Left lung (tissue), 14 donors: Measurements from ENCODE around the gene PIP5KL1. TPM values are rescaled to one million over a fixed set of nuclear protein-coding genes. Genes with fewer than 3 reads are reported as not detected.
A peak's percentile ranks its signal among the peaks of the same experiment; 100 is the strongest.

Experiments
- ATAC-seq: fragments of 200-7000 bp; cut with Tn5 transposase; one replicate; pipeline ENCODE4 v1.9.1; 2020; ENCODE audit warnings: moderate library complexity
- DNase-seq, 4 donors: peaks; one replicate each; pipeline ENCODE4 v3.0.0-alpha.2; 2013 to 2020
- H3K27ac ChIP-seq, 2 donors: fragments of 200-600 bp; sonication (generic) in 1 of 2; one replicate each; pipeline versions ENCODE4 v1.5.0 to v1.8.0; 2020 to 2021
- H3K27me3 ChIP-seq, 2 donors: fragments of 200-600 bp; sonication (generic) in 1 of 2; one replicate each; pipeline versions ENCODE4 v1.5.0 to v1.8.0; 2020 to 2021
- H3K36me3 ChIP-seq, 2 donors: fragments of 200-600 bp; sonication (generic) in 1 of 2; one replicate each; pipeline versions ENCODE4 v1.5.0 to v1.8.0; 2020 to 2021
- H3K4me1 ChIP-seq, 2 donors: fragments of 200-600 bp; one replicate each; pipeline ENCODE4 v1.8.0; 2021
- H3K4me3 ChIP-seq, 2 donors: fragments of 200-600 bp; sonication (generic) in 1 of 2; one replicate each; pipeline versions ENCODE4 v1.5.0 to v1.8.0; 2020 to 2021; ENCODE audit warnings: mild to moderate bottlenecking in 1 of 2
- H3K9me3 ChIP-seq, 2 donors: fragments of 200-600 bp; sonication (generic) in 1 of 2; one replicate each; pipeline versions ENCODE4 v1.5.0 to v1.8.0; 2020 to 2021
- CTCF ChIP-seq, 2 donors: fragments of 200-600 bp; sonication (generic) in 1 of 2; IDR thresholded peaks; one replicate each; pipeline versions ENCODE4 v1.5.0 to v1.8.0; 2021; ENCODE audit warnings: antibody characterized with exemption in 2 of 2
- intact Hi-C, 2 donors: fragments of 100-400 bp; cut with DNase I; formaldehyde crosslinking; loops; one replicate each; pipeline versions ENCODE4 v1.11.2 to v1.14.2; 2022
- long read RNA-seq, 12 donors: library from polyadenylated mRNA in 2 of 12; unstranded in 2 of 12; transcript quantifications; one replicate each; pipeline ENCODE4 v2.0.0 and lab custom pipeline, GENCODE V29; 2019 to 2026
- polyA plus RNA-seq, 6 donors: library from polyadenylated mRNA; unstranded; fragments of 120-200 nt; gene quantifications; one replicate each; pipeline ENCODE4 v1.2.1, GENCODE V29; 2013; ENCODE audit not compliant: insufficient read length in 6 of 6
- total RNA-seq, 2 donors: library from RNA; stranded (reverse); fragmentation: NEBNext Ultra II Directional; extraction: Animal tissue kit (Norgen Biotek cat#: 25700); gene quantifications; one replicate each; pipeline ENCODE4 v1.2.1, GENCODE V29; 2021
- donor health status: DM: no; HTN: yes; CAD: no.
- donor health status: DM: no; HTN: no; CAD: no.

Gene PIP5KL1
- total RNA-seq, result 1 to 10 TPM; 3.8 to 6.7 TPM
- polyA plus RNA-seq, result 1 to 10 TPM; 2.7 to 7.9 (median 5.0) TPM
- long read RNA-seq, donor 1, result 0 reads
- long read RNA-seq, donor 2, result 0 reads
- long read RNA-seq, donor 3, partial matches to known transcripts, result 0 of 1 reads
- long read RNA-seq, donor 3, other reads (novel, unspliced or antisense), result 0 of 1 reads
- long read RNA-seq, donor 4, partial matches to known transcripts, result 0 of 5 reads
- long read RNA-seq, donor 4, other reads (novel, unspliced or antisense), result 4 of 5 reads
- long read RNA-seq, donor 5, result 0 reads
- long read RNA-seq, donor 6, result 0 reads
- long read RNA-seq, donor 7, result 0 reads
- long read RNA-seq, donor 8, result 0 reads
- long read RNA-seq, donor 9, result 0 reads
- long read RNA-seq, donor 10, partial matches to known transcripts, result 2 of 5 reads
- long read RNA-seq, donor 10, other reads (novel, unspliced or antisense), result 3 of 5 reads
- long read RNA-seq, donor 11, partial matches to known transcripts, result 0 of 2 reads
- long read RNA-seq, donor 11, other reads (novel, unspliced or antisense), result 0 of 2 reads
- long read RNA-seq, donor 12, result 0 reads

- TF ChIP-seq CTCF (IDR thresholded peaks at IDR 0.05), result no peak
- intact Hi-C loops, result no loop called here
- ATAC-seq, result peak; percentile 82
- peak in 3 of 4 donors; percentile 83 to 93 (median 85) for DNase-seq
- peak within 1 kb of the TSS; percentile 71 to 77 for H3K27ac ChIP-seq
- H3K27me3 ChIP-seq, result peaks cover 0 to 62% of the 10 kb centered on the region in 2 donors
- peaks cover 26 to 50% of the 10 kb centered on the region in 2 donors for H3K4me1 ChIP-seq
- peaks cover 0 to 14% of the 10 kb centered on the region in 2 donors for H3K36me3 ChIP-seq
- H3K9me3 ChIP-seq, result no peaks in the 10 kb centered on the region
- H3K4me3 ChIP-seq, result peak within 1 kb of the TSS; percentile 38 to 56
These were observed at the start of gene PIP5KL1 for GRCh38 chr9:127930231-127931091. TSS of gene PIP5KL1 (minus strand) at chr9:127930777. CDS start at chr9:127930752, 25 bp downstream.

GRCh38 chr9:127980060-127980705 lies 49.6 kb upstream of the PIP5KL1 start:
- Histone ChIP-seq H3K9me3 (no peaks in the 10 kb centered on the region), H3K36me3 (no peaks in the 10 kb centered on the region), H3K4me3 (peak overlapping the region; percentile 58 to 67), H3K27ac (peak overlapping the region; percentile 70 to 75), H3K4me1 (peaks cover 30 to 60% of the 10 kb centered on the region in 2 donors), H3K27me3 (peaks cover 0 to 12% of the 10 kb centered on the region in 2 donors)
- peak in 1 of 4 donors; percentile 91 for DNase-seq
- peak; percentile 50 for ATAC-seq
- intact Hi-C loops, result no loop called here
- TF ChIP-seq CTCF (IDR thresholded peaks at IDR 0.05), result no peak

- Histone ChIP-seq H3K36me3 (no peaks in the 10 kb centered on the region), H3K27me3 (peaks cover 0 to 12% of the 10 kb centered on the region in 2 donors), H3K4me3 (peak overlapping the region; percentile 58 to 67), H3K4me1 (peaks cover 37 to 67% of the 10 kb centered on the region in 2 donors), H3K27ac (peak overlapping the region; percentile 70 to 75), H3K9me3 (no peaks in the 10 kb centered on the region)
- ATAC-seq (peak; percentile 10), DNase-seq (peak in 1 of 4 donors; percentile 45)
- intact Hi-C loops, result no loop called here
- TF ChIP-seq CTCF (IDR thresholded peaks at IDR 0.05), result no peak
These were observed 48.9 kb upstream of the PIP5KL1 start for GRCh38 chr9:127979333-127980059.

GRCh38 chr9:127979015-127979332 lies 48.4 kb upstream of the PIP5KL1 start:
- intact Hi-C loops, result no loop called here
- no peak for ATAC-seq
- peak overlapping the region; percentile 58 to 67 for H3K4me3 ChIP-seq
- no peak for TF ChIP-seq CTCF (IDR thresholded peaks at IDR 0.05)
- H3K27me3 ChIP-seq, result peaks cover 0 to 12% of the 10 kb centered on the region in 2 donors
- no peaks in the 10 kb centered on the region for H3K9me3 ChIP-seq
- H3K36me3 ChIP-seq, result no peaks in the 10 kb centered on the region
- no peak for DNase-seq
- H3K4me1 ChIP-seq, result peaks cover 43 to 73% of the 10 kb centered on the region in 2 donors
- H3K27ac ChIP-seq, result peak overlapping the region; percentile 70 to 75
